Measurements from ENCODE around the gene LGR4.

- no peak for TF ChIP-seq CTCF (IDR thresholded peaks at IDR 0.05)
- no peak for TF ChIP-seq ZFX (IDR thresholded peaks at IDR 0.05; ENCODE audit: borderline replicate concordance)
Observed at GRCh38 chr11:27330633-27331270, 141.8 kb downstream of the LGR4 start.

All from 22Rv1 (cell line).